ENCODE data around the gene MTRF1.

MTRF1 gene, protein sequence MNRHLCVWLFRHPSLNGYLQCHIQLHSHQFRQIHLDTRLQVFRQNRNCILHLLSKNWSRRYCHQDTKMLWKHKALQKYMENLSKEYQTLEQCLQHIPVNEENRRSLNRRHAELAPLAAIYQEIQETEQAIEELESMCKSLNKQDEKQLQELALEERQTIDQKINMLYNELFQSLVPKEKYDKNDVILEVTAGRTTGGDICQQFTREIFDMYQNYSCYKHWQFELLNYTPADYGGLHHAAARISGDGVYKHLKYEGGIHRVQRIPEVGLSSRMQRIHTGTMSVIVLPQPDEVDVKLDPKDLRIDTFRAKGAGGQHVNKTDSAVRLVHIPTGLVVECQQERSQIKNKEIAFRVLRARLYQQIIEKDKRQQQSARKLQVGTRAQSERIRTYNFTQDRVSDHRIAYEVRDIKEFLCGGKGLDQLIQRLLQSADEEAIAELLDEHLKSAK

DNA sequence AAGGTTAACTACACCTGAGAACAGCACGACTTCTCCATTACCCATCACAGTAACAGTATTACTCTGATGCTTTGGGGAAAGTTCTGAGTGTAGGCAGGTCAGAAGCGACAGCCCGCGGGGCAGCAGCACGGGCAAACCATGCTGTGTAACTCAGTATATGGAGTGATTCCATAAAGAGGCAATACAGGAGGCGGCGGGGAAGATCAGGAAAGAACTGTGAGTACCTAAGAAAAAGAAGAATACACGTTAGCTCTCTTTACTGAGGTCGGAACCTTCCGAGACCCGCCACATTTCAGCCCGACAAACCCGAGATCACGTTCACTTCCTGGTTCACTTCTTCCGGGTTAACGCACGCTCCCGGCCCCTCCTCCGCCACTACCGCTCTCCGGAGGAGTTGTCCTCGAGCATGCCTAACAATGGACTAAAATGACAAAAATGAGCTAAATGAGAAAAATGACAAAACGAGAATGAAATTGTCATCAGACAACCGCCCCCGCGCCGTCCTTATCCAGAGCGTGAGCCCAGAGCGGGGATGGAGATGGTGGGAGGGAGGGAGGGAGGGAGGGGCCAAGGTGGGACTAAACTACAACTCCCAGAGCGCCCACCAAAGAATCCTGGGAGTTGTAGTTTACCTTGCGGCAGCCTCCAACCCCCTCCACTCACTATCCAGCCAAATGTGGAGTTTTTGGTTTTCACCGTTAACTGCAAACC is at the start of gene MTRF1:
Gene MTRF1, minus strand, starts transcription at position 316 of the 711 bp plus-strand sequence. CDS start 2,669 bp downstream, outside the sequence.
- Histone ChIP-seq H3K4me3 (ENCODE audit: low read depth, low read length) (peak within 1 kb of the TSS; percentile 91), H3K36me3 (ENCODE audit: control insufficient read depth, insufficient read depth, low read length) (peaks cover 24% of the 10 kb centered on the region), H3K9me3 (ENCODE audit: control insufficient read depth, insufficient read depth, low read length) (peaks cover 18% of the 10 kb centered on the region), H3K4me1 (ENCODE audit: control insufficient read depth, insufficient read depth, low read length) (no peaks in the 10 kb centered on the region), H3K9ac (ENCODE audit: low read depth, low read length) (peak within 1 kb of the TSS; percentile 64), H3K27me3 (ENCODE audit: control insufficient read depth, insufficient read depth, low read length) (no peaks in the 10 kb centered on the region), H3K27ac (ENCODE audit: low read depth, low read length) (peak within 1 kb of the TSS; percentile 59)

DNA sequence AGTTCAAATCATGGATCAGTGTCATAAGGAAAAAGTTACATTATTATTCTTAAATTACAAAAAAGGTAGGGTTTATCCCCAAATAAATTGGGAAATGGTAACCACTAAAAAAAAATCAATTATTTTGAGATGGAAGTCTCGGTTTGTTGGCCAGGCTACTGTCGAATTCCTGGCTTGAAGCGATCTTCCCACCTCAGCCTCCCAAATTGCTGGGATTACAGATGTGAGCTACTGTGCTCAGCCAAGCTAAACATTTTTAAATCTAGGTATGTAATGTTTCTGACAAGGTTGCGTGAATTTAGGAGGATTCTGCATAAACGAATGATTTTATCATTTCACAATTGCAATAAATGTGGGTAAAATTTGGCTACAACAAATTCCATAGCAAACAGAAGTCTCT is 49.7 kb upstream of the MTRF1 start:
- no peaks in the 10 kb centered on the region for H3K9me3 ChIP-seq (ENCODE audit: control insufficient read depth, insufficient read depth, low read length)
- H3K4me3 ChIP-seq (ENCODE audit: low read depth, low read length): peak overlapping the region; percentile 98
- H3K36me3 ChIP-seq (ENCODE audit: control insufficient read depth, insufficient read depth, low read length): peaks cover 13% of the 10 kb centered on the region
- H3K27me3 ChIP-seq (ENCODE audit: control insufficient read depth, insufficient read depth, low read length): no peaks in the 10 kb centered on the region
- no peak overlapping the region for H3K27ac ChIP-seq (ENCODE audit: low read depth, low read length)
- H3K9ac ChIP-seq (ENCODE audit: low read depth, low read length): no peak overlapping the region
- peaks cover 29% of the 10 kb centered on the region for H3K4me1 ChIP-seq (ENCODE audit: control insufficient read depth, insufficient read depth, low read length)

DNA sequence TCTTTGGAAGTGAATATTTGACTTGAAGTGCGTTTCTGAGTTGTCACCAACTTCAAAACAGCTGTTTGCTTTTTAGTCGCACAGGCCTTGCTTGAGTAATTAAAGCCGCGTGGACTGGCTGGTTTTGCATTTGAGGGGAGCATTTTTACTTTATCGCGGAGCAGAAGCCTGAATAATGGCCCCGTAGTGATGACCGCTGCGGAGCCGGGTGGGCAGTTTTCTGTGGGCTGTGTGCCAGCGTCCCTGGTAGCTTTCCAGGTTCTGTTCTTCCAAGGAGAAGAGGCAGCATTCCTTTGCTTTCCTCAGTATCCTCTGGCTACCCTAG is 48.8 kb upstream of the MTRF1 start:
- Histone ChIP-seq H3K27me3 (ENCODE audit: control insufficient read depth, insufficient read depth, low read length) (no peaks in the 10 kb centered on the region), H3K9me3 (ENCODE audit: control insufficient read depth, insufficient read depth, low read length) (no peaks in the 10 kb centered on the region), H3K4me1 (ENCODE audit: control insufficient read depth, insufficient read depth, low read length) (peaks cover 29% of the 10 kb centered on the region), H3K27ac (ENCODE audit: low read depth, low read length) (peak overlapping the region; percentile 94), H3K9ac (ENCODE audit: low read depth, low read length) (peak overlapping the region; percentile 96), H3K4me3 (ENCODE audit: low read depth, low read length) (peak overlapping the region; percentile 98), H3K36me3 (ENCODE audit: control insufficient read depth, insufficient read depth, low read length) (peaks cover 4% of the 10 kb centered on the region)

DNA sequence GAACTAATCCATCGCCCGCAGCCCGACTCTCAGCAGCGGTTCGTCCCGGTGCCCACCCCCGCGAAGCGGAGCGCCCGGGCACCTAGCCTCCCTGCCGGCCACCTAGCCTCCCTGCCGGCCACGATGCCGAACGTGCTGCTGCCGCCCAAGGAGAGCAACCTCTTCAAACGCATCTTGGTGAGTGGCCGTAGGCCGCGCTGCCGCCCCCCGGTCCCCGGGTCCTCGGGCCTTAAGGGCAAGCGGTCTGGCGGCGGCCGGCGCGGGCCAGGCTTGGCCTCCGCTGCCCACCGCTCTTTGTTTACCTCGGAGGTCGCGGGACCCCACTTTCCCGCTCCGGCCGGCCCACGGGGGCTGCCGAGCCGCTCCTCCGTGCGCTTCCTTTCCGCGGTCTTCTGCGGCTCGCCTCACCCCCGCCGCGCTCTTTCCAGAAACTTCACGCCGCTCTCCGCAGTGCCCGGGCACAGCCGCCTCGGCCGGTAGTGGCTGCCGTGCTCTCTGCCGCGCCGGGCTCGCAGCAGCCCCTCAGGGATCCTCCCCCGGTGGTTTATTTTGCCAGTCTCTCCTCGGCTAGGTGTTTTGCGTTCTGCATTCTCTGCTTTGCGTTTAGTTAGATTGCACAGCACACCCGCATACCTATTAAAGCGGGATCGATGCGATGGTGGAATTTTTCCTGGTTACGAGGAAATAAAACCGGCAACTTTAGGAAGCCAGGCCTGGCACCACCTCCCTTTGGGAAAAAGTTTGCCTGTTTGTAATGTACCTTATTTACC is 48.2 kb upstream of the MTRF1 start:
- Histone ChIP-seq H3K4me1 (ENCODE audit: control insufficient read depth, insufficient read depth, low read length) (peaks cover 32% of the 10 kb centered on the region), H3K9ac (ENCODE audit: low read depth, low read length) (peak overlapping the region; percentile 96), H3K27me3 (ENCODE audit: control insufficient read depth, insufficient read depth, low read length) (no peaks in the 10 kb centered on the region), H3K4me3 (ENCODE audit: low read depth, low read length) (peak overlapping the region; percentile 98), H3K27ac (ENCODE audit: low read depth, low read length) (peak overlapping the region; percentile 94), H3K9me3 (ENCODE audit: control insufficient read depth, insufficient read depth, low read length) (no peaks in the 10 kb centered on the region), H3K36me3 (ENCODE audit: control insufficient read depth, insufficient read depth, low read length) (no peaks in the 10 kb centered on the region)

DNA sequence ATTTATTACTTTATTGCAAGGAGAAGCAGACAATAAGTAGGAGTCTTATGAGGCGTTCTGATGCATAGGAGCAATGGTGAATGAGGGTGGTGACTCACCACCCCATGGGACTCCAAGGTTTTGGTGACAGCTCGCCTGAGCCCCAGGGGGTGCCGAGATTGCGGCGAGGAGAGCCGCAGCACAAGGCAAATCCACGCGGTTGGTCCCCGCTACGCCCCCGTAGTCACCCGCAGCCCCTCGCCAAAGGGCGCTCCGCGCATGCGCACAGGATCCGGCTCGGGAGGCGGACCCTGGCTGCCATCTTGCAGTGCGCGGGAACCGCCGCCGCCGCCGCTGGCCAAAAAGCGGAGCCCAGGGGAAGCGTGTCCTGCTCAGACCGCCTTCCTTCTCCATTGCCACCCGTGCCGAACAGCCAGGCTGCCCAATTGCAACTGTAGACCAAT is 47.6 kb upstream of the MTRF1 start, which contains the start of gene NAA16:
Gene NAA16, plus strand, starts transcription at position 305 of the 443 bp plus-strand sequence. CDS start 262 bp downstream, outside the sequence.
- Histone ChIP-seq H3K4me1 (ENCODE audit: control insufficient read depth, insufficient read depth, low read length) (peaks cover 32% of the 10 kb centered on the region), H3K9ac (ENCODE audit: low read depth, low read length) (peak within 1 kb of the TSS; percentile 96), H3K4me3 (ENCODE audit: low read depth, low read length) (peak within 1 kb of the TSS; percentile 98), H3K9me3 (ENCODE audit: control insufficient read depth, insufficient read depth, low read length) (no peaks in the 10 kb centered on the region), H3K27me3 (ENCODE audit: control insufficient read depth, insufficient read depth, low read length) (no peaks in the 10 kb centered on the region), H3K36me3 (ENCODE audit: control insufficient read depth, insufficient read depth, low read length) (no peaks in the 10 kb centered on the region), H3K27ac (ENCODE audit: low read depth, low read length) (peak within 1 kb of the TSS; percentile 94)

DNA sequence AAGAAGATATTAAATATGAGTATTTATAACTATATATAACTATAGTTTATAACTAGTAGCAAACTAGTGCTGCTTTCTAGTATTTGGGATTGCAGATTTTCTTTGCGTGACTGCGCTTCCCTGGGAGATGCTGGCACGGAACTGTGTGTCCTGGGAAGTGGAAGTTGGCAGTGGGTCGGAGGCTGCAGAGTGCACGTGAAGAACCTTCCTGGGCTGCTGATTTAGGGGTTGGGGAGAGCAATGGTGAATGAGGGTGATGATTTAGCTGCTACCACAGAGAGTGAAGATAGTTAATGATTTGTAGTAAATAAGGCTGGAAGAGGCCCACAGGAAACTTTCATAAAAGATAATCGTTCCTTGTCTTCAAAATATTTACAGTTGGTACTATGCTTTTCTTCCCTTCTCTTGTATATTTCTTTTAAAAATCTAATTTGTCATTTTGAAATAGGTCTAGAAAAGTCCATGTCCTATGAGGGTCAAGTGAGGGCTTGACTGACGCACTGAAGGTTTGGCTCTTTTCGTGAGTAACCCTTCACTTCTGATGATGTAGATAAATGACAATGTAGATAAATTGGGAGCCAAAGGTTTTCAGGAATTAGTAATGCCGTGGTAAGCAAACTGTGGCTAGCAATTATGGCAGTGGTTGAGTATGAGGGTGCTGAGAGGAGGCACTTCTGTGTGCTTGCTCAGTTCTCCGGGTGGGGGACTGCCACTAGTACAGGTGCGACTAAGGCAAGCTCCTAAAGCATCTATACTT is 44.7 kb upstream of the MTRF1 start:
- no peaks in the 10 kb centered on the region for H3K27me3 ChIP-seq (ENCODE audit: control insufficient read depth, insufficient read depth, low read length)
- no peak overlapping the region for H3K27ac ChIP-seq (ENCODE audit: low read depth, low read length)
- H3K4me3 ChIP-seq (ENCODE audit: low read depth, low read length): no peak overlapping the region
- H3K4me1 ChIP-seq (ENCODE audit: control insufficient read depth, insufficient read depth, low read length): peaks cover 11% of the 10 kb centered on the region
- H3K36me3 ChIP-seq (ENCODE audit: control insufficient read depth, insufficient read depth, low read length): no peaks in the 10 kb centered on the region
- H3K9ac ChIP-seq (ENCODE audit: low read depth, low read length): no peak overlapping the region
- no peaks in the 10 kb centered on the region for H3K9me3 ChIP-seq (ENCODE audit: control insufficient read depth, insufficient read depth, low read length)

DNA sequence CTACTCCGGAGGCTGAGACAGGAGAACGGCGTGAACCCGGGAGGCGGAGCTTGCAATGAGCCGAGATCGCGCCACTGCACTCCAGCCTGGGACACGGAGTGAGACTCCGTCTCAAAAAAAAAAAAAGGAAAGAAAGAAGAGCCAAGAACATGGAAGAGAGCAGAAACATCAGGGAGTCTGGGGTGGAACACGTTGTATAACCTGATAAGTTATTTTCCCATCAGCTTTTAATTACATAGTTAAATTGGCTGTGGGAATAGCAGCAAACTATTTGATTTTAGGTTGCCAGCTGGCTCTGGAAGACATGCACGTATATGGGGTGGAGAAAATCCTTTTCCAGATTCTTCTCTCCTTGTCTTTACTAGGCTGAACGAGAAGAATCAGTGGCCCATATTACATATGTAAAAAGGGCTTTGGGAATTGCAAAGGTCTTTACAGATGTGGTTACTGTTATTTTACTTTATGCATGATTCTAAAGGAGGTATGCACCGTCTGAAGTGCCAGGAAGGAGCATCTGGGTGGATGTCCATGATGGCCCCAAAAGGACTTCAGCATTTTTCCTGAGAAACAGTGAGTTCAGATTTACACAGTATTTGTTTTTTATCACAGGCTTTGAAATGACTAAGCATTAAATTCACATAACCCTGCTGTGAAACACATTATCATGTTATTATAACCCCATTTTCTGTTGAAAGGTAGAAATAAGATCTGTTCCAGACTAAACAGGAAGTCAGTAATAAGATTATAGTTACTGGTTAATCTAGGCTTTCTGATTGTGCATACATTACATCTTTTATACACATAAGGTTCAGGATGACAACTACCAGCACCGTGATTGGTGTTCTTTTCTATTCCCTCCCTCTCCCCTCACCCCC is 43.1 kb upstream of the MTRF1 start:
- H3K9ac ChIP-seq (ENCODE audit: low read depth, low read length): no peak overlapping the region
- no peak overlapping the region for H3K4me3 ChIP-seq (ENCODE audit: low read depth, low read length)
- no peak overlapping the region for H3K27ac ChIP-seq (ENCODE audit: low read depth, low read length)
- H3K4me1 ChIP-seq (ENCODE audit: control insufficient read depth, insufficient read depth, low read length): peaks cover 5% of the 10 kb centered on the region; the same call in 1 of the 2 replicates
- H3K27me3 ChIP-seq (ENCODE audit: control insufficient read depth, insufficient read depth, low read length): no peaks in the 10 kb centered on the region
- no peaks in the 10 kb centered on the region for H3K36me3 ChIP-seq (ENCODE audit: control insufficient read depth, insufficient read depth, low read length)
- H3K9me3 ChIP-seq (ENCODE audit: control insufficient read depth, insufficient read depth, low read length): no peaks in the 10 kb centered on the region

DNA sequence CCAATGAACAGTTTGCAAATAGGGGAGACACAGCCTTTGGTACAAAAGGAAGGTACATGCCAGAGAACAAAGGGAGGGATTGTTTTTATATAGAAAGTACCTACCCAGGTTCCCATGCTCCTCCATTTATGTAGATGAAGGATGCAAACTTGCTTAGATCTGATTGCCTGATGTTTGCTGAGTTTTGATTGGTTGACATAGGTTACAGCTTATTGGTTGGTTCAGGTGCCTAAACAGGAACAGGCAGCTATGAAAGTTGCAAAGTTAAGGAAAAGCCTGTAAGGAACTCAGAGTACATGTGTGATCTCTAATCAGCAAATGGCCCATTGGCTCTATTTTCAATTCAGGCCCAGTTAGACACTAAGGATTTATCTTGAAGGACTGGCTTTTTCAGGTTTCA is 41.2 kb upstream of the MTRF1 start:
- no peak overlapping the region for H3K9ac ChIP-seq (ENCODE audit: low read depth, low read length)

DNA sequence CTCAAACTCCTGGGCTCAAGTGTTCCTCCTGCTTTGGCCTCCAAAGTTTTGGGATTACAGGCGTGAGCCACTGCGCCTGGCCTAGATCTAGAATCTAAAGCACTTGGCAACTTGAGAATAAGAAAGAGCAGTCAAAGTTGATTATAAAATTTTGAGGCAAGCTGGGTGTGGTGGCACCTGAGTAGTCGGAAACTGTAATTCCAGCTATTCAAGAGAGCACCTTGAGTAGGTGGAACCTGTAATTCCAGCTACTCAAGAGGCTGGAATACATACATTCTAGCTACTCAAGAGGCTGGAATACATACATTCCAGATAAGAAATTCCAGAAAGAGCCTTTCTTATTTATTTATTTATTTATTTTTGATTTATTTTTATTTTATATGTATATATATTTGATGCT is 39.4 kb upstream of the MTRF1 start:
- no peak overlapping the region for H3K9ac ChIP-seq (ENCODE audit: low read depth, low read length)
- H3K4me3 ChIP-seq (ENCODE audit: low read depth, low read length): no peak overlapping the region
- no peaks in the 10 kb centered on the region for H3K27me3 ChIP-seq (ENCODE audit: control insufficient read depth, insufficient read depth, low read length)
- H3K27ac ChIP-seq (ENCODE audit: low read depth, low read length): no peak overlapping the region
- no peaks in the 10 kb centered on the region for H3K9me3 ChIP-seq (ENCODE audit: control insufficient read depth, insufficient read depth, low read length)
- 0 out of 2 replicates have a peak, but pooled peaks cover 3% of the 10 kb centered on the region for H3K4me1 ChIP-seq (ENCODE audit: control insufficient read depth, insufficient read depth, low read length)
- no peaks in the 10 kb centered on the region for H3K36me3 ChIP-seq (ENCODE audit: control insufficient read depth, insufficient read depth, low read length)

More for the DNA sequence above, 41.2 kb upstream of the MTRF1 start:
- Histone ChIP-seq H3K36me3 (ENCODE audit: control insufficient read depth, insufficient read depth, low read length) (no peaks in the 10 kb centered on the region), H3K4me3 (ENCODE audit: low read depth, low read length) (no peak overlapping the region), H3K4me1 (ENCODE audit: control insufficient read depth, insufficient read depth, low read length) (0 out of 2 replicates have a peak, but pooled peaks cover 3% of the 10 kb centered on the region), H3K27me3 (ENCODE audit: control insufficient read depth, insufficient read depth, low read length) (no peaks in the 10 kb centered on the region), H3K9me3 (ENCODE audit: control insufficient read depth, insufficient read depth, low read length) (no peaks in the 10 kb centered on the region), H3K27ac (ENCODE audit: low read depth, low read length) (no peak overlapping the region)

All from HUES48 (cell line).